HL-60 (cell line): ENCODE data around the gene MS4A10.

Source experiments
- CTCF ChIP-seq: IDR thresholded peaks from one replicate; pipeline ENCODE4 v1.5.1; 2011; ENCODE audit warnings: low read length, control low read depth, inconsistent platforms; ENCODE audit not compliant: insufficient read depth
- GABPA ChIP-seq: IDR thresholded peaks from 2 replicates; pipeline ENCODE4 v1.6.1; 2012; ENCODE audit warnings: low read depth
- POLR2AphosphoS5 ChIP-seq: IDR thresholded peaks from 2 replicates; pipeline ENCODE4 v1.6.1; 2012; ENCODE audit warnings: low read depth
- SPI1 ChIP-seq: IDR thresholded peaks from 2 replicates; pipeline ENCODE4 v1.6.1; 2012; ENCODE audit warnings: low read depth, mild to moderate bottlenecking, borderline replicate concordance
- TF ChIP-seq, protein P1 (sequence below): IDR thresholded peaks from 2 replicates; pipeline ENCODE4 v1.6.1; 2012; ENCODE audit warnings: low read depth; ENCODE audit not compliant: insufficient replicate concordance

GRCh38 chr11:60780065-60780464 is 5.1 kb upstream of the MS4A10 start:
- TF ChIP-seq CTCF (no peak), GABPA (no peak), POLR2AphosphoS5 (no peak), SPI1 (no peak)
- TF ChIP-seq, protein P1, sequence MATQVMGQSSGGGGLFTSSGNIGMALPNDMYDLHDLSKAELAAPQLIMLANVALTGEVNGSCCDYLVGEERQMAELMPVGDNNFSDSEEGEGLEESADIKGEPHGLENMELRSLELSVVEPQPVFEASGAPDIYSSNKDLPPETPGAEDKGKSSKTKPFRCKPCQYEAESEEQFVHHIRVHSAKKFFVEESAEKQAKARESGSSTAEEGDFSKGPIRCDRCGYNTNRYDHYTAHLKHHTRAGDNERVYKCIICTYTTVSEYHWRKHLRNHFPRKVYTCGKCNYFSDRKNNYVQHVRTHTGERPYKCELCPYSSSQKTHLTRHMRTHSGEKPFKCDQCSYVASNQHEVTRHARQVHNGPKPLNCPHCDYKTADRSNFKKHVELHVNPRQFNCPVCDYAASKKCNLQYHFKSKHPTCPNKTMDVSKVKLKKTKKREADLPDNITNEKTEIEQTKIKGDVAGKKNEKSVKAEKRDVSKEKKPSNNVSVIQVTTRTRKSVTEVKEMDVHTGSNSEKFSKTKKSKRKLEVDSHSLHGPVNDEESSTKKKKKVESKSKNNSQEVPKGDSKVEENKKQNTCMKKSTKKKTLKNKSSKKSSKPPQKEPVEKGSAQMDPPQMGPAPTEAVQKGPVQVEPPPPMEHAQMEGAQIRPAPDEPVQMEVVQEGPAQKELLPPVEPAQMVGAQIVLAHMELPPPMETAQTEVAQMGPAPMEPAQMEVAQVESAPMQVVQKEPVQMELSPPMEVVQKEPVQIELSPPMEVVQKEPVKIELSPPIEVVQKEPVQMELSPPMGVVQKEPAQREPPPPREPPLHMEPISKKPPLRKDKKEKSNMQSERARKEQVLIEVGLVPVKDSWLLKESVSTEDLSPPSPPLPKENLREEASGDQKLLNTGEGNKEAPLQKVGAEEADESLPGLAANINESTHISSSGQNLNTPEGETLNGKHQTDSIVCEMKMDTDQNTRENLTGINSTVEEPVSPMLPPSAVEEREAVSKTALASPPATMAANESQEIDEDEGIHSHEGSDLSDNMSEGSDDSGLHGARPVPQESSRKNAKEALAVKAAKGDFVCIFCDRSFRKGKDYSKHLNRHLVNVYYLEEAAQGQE, result no peak
